Mononuclear cell (primary cell): ENCODE results near the gene MAGI1. TPM values are rescaled to one million over a fixed set of nuclear protein-coding genes. Genes with fewer than 3 reads are reported as not detected.

ENCODE experiments used
- H3K27me3 ChIP-seq: 2 replicates; pipeline ENCODE4 v1.6.0; 2011; ENCODE audit warnings: low read length, control low read depth; ENCODE audit not compliant: insufficient read depth
- H3K4me1 ChIP-seq: 2 replicates; pipeline ENCODE4 v1.5.1; 2011; ENCODE audit warnings: mild to moderate bottlenecking, low read length, control low read depth; ENCODE audit not compliant: insufficient read depth
- H3K4me3 ChIP-seq: 2 replicates; pipeline ENCODE4 v1.5.1; 2011; ENCODE audit warnings: mild to moderate bottlenecking, low read length, moderate library complexity
- H3K9me3 ChIP-seq: 2 replicates; pipeline ENCODE4 v1.5.1; 2011; ENCODE audit warnings: low read depth, mild to moderate bottlenecking, control low read depth, low read length
- total RNA-seq: library from RNA; depleted of rRNA; stranded (reverse); fragments of >200 nt; gene quantifications from one replicate; pipeline ENCODE4 v1.2.3, GENCODE V29; 2012

The MAGI1 gene
- total RNA-seq, 1 donor = not detected

GRCh38 chr3:65400899-65401298, 637.8 kb downstream of the MAGI1 start:
- no peaks in the 10 kb centered on the region for H3K4me1 ChIP-seq
- H3K4me3 ChIP-seq = no peak overlapping the region
- H3K9me3 ChIP-seq = no peaks in the 10 kb centered on the region
- no peaks in the 10 kb centered on the region for H3K27me3 ChIP-seq

- H3K9me3 ChIP-seq = no peaks in the 10 kb centered on the region
- no peaks in the 10 kb centered on the region for H3K27me3 ChIP-seq
- H3K4me3 ChIP-seq = no peak overlapping the region
- H3K4me1 ChIP-seq = no peaks in the 10 kb centered on the region
Measured at GRCh38 chr3:65398953-65399352, 639.8 kb downstream of the MAGI1 start.

DNA sequence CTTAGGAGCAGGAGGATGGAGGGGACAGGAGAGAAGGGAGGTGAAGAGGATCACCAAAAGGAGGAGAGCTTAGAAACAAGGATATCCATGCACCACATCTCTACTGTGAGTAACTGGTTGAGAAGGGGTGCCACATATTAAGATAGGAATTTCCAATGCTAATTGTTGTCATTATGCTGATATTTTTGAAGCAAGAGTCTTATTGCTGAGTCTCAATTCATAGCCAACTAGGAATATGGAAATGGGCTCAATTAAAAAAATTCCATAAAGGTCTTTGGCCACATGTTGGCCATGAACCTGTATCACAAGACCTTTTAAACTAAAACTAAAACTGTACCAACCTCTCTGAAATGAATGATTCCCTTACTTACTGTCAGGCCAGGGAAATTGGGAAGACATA, 642.6 kb downstream of the MAGI1 start:
- no peaks in the 10 kb centered on the region for H3K27me3 ChIP-seq
- H3K9me3 ChIP-seq = no peaks in the 10 kb centered on the region
- no peak overlapping the region for H3K4me3 ChIP-seq
- H3K4me1 ChIP-seq = no peaks in the 10 kb centered on the region

- H3K4me3 ChIP-seq = no peak overlapping the region
- H3K9me3 ChIP-seq = no peaks in the 10 kb centered on the region
- H3K27me3 ChIP-seq = no peaks in the 10 kb centered on the region
- no peaks in the 10 kb centered on the region for H3K4me1 ChIP-seq
Measured at GRCh38 chr3:65391068-65391467, 647.6 kb downstream of the MAGI1 start.

- no peaks in the 10 kb centered on the region for H3K9me3 ChIP-seq
- no peaks in the 10 kb centered on the region for H3K4me1 ChIP-seq
- H3K4me3 ChIP-seq = no peak overlapping the region
- no peaks in the 10 kb centered on the region for H3K27me3 ChIP-seq
Measured at GRCh38 chr3:65385805-65386204, 652.9 kb downstream of the MAGI1 start.

DNA sequence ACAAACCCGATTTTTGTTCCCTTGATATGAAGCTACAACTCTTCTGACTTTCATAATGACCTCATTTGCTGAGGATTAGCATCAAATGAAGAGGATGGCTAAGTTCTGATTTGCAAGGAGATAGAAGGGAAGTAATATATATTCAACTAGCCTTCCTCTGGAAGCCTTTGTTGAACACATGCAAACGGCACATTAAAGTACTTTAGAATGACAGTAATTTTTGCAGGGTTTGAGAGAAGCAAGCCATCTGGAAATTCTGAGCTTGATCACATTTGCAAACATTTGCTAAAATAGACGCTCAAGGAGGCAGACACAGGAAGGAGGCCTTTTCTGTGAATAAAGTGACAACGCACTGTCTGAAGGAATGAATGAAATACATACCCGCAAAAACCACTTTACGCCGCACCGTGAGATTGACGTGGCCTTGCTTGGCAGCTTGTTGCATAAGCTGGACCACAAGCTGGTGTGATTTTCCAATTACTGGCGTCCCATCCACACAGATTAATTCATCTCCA, 657.2 kb downstream of the MAGI1 start:
- Histone ChIP-seq H3K27me3 (no peaks in the 10 kb centered on the region), H3K4me1 (no peaks in the 10 kb centered on the region), H3K9me3 (no peaks in the 10 kb centered on the region), H3K4me3 (no peak overlapping the region)

DNA sequence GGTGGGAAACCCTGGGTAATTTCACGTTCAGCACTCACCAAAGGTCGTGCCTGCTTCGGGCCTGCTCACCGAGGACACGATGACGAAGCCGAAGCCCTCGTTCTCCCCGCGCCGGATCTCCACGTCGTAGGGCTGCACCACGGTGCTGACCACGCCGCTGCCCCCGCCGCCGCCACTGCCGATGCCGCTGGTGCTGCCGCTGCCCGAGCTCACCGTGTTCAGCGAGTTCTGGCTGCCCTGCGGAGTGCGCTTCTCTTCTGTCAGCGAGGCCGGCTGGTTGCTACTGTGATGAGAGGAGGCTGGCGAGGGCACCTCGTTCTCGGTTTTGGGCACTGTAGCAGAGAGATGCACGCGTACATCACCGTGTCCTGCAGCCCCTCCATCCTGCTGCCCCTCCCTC, 659.5 kb downstream of the MAGI1 start:
- no peaks in the 10 kb centered on the region for H3K9me3 ChIP-seq
- H3K4me1 ChIP-seq = no peaks in the 10 kb centered on the region
- H3K27me3 ChIP-seq = no peaks in the 10 kb centered on the region
- no peak overlapping the region for H3K4me3 ChIP-seq

DNA sequence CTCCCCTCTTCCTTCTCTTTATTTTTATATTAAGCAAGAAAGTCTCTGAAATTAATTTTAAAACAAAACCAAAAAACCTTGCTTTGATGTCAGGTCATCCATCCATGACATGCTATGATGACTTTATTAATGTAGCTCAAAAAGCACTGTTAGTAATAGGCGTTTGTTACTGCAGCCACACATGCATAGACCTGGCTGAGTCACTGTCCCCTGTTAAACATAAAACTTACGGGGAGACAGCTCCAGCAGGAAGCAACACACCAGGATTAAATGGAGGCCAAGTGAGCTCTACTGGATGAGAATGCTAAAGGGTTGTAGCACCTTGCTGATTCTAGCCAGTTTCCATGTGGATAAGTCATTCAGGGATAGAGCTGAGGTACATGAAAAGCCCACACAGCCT, 661.1 kb downstream of the MAGI1 start:
- no peaks in the 10 kb centered on the region for H3K9me3 ChIP-seq
- no peaks in the 10 kb centered on the region for H3K4me1 ChIP-seq
- no peak overlapping the region for H3K4me3 ChIP-seq
- no peaks in the 10 kb centered on the region for H3K27me3 ChIP-seq

DNA sequence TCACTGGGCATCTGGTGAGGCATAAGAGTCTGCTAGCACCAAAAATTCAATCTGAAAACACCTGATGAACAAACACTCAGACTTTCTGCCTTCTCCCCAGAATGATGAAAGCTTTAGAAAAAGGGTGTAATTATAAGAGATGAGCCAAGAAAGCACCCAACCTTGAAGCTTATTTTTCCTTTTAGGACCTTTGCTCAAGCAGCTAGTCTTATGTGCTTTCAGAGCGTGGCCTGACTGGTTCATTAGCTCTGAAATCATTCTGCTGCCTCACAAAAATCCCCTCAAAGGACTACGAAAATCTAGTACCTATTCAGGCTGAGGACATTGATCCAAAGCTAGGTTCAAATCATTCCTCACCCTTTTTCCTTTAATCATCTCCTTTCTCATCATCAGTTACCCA, 662.3 kb downstream of the MAGI1 start:
- H3K27me3 ChIP-seq = no peaks in the 10 kb centered on the region

DNA sequence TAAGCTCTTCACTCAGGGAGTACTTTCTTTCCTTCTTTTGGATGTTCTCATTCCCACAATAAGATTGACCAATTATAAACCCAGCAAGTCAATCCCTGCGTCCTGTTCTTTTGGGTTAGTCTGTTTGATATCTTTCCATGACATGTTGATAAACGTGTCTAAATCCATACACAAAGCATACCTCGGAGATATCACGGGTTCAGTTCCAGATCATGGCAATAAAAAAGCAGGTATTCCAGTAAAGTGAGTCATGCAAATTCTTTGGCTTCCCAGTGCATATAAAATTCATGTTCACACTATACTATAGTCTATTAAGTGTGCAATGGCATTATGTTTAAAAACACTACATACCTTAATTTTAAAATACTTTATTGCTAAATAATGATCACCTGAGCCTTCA, 667.7 kb downstream of the MAGI1 start:
- Histone ChIP-seq H3K4me3 (no peak overlapping the region), H3K27me3 (no peaks in the 10 kb centered on the region), H3K9me3 (no peaks in the 10 kb centered on the region), H3K4me1 (no peaks in the 10 kb centered on the region)

More for the DNA sequence above, 662.3 kb downstream of the MAGI1 start:
- no peaks in the 10 kb centered on the region for H3K4me1 ChIP-seq
- H3K9me3 ChIP-seq = no peaks in the 10 kb centered on the region
- H3K4me3 ChIP-seq = no peak overlapping the region

- Histone ChIP-seq H3K4me1 (no peaks in the 10 kb centered on the region), H3K9me3 (no peaks in the 10 kb centered on the region), H3K27me3 (no peaks in the 10 kb centered on the region), H3K4me3 (no peak overlapping the region)
Measured at GRCh38 chr3:65368866-65369265, 669.9 kb downstream of the MAGI1 start.

DNA sequence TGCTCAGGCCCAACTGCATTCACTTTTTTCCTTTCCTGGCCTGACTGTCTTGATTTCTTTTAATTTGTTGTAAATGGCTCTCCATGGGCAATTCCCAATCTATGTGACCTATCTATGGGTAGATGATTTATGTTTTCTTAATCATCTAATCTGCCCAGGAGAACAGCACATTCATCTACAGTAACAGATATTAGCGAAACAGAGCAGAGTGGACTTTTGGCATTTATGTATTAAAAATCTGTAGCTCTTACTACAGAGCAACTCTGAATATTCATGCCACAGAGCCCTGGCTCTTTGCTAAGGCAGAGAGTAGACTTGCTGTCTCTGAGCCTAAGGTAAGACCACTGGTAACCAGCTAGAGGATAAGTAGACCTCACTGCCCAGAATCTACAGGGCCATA, 676.0 kb downstream of the MAGI1 start:
- H3K9me3 ChIP-seq = no peaks in the 10 kb centered on the region

DNA sequence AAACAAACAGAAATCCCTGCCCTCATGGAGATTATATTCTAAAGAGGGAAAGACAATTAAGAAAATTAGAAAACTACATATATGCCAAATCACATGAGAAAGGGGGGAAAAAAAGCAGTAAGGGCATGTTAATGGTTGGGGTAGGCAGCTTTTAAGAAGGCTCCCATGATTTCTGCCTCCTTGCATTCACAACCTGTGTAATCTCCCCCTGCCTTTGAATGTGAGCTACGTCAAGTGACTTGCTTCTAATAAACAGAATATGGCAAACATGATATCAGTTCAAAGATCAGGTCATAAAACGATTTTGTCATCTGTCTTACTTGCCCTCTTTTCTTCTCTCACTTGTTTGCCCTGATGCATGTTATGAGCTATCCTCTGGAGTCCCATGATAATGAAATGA, 677.3 kb downstream of the MAGI1 start:
- Histone ChIP-seq H3K9me3 (no peaks in the 10 kb centered on the region), H3K4me3 (no peak overlapping the region), H3K4me1 (no peaks in the 10 kb centered on the region), H3K27me3 (peaks cover 11% of the 10 kb centered on the region)

More for the DNA sequence above, 676.0 kb downstream of the MAGI1 start:
- H3K27me3 ChIP-seq = peaks cover under 1% of the 10 kb centered on the region
- H3K4me1 ChIP-seq = no peaks in the 10 kb centered on the region
- no peak overlapping the region for H3K4me3 ChIP-seq

GRCh38 chr3:65356331-65357248, 682.1 kb downstream of the MAGI1 start:
- Histone ChIP-seq H3K4me1 (no peaks in the 10 kb centered on the region), H3K27me3 (peaks cover 22% of the 10 kb centered on the region), H3K9me3 (no peaks in the 10 kb centered on the region), H3K4me3 (no peak overlapping the region)

DNA sequence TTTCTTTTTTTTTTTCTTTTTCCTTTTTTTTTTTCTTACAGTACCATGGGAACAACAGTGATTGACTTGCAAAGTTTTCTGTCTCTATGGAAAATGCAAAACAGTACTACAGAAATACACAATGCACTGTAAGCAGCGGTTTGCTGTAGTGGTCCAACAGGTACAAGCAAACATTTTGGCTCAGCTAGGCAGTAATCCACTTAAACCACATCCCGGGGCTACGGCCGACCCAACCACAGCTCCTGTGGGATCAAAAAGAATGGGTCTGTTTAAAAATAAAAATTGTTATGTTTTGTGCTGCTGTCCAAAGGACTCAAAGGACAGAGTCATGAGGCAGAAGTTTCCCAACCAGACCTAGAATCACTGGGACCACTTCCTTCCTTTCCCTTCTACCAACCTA, 683.8 kb downstream of the MAGI1 start:
- Histone ChIP-seq H3K9me3 (no peaks in the 10 kb centered on the region), H3K4me3 (no peak overlapping the region), H3K4me1 (no peaks in the 10 kb centered on the region), H3K27me3 (peaks cover 22% of the 10 kb centered on the region)

- no peak overlapping the region for H3K4me3 ChIP-seq
- no peaks in the 10 kb centered on the region for H3K9me3 ChIP-seq
- H3K27me3 ChIP-seq = peaks cover 22% of the 10 kb centered on the region
- no peaks in the 10 kb centered on the region for H3K4me1 ChIP-seq
Measured at GRCh38 chr3:65352951-65353350, 685.8 kb downstream of the MAGI1 start.
